ENCODE data around the gene UBN2.

- TF ChIP-seq POLR2A (IDR thresholded peaks at IDR 0.05), result no peak
- TF ChIP-seq CTCF (IDR thresholded peaks at IDR 0.05), result no peak
Observed at GRCh38 chr7:139246905-139247304, 15.9 kb downstream of the UBN2 start.
